HepG2 (cell line): ENCODE measurements around the gene PKLR. TPM values are rescaled to one million over a fixed set of nuclear protein-coding genes. Genes with fewer than 3 reads are reported as not detected.

Experiments
- SKI ChIP-seq: fragments of 450-650 bp; IDR thresholded peaks from one replicate; pipeline ENCODE4 v1.6.1; 2018; ENCODE audit warnings: mild to moderate bottlenecking; ENCODE audit not compliant: partially characterized antibody
- ZFP82 ChIP-seq: sonication (generic); formaldehyde crosslinking; IDR thresholded peaks from 2 replicates; pipeline ENCODE4 v1.5.1; 2020; ENCODE audit warnings: mild to moderate bottlenecking, missing genetic modification reagents, borderline replicate concordance
- ZHX1 ChIP-seq: sonication (generic); formaldehyde crosslinking; IDR thresholded peaks from 2 replicates; pipeline ENCODE4 v1.8.1; 2022; ENCODE audit warnings: low read depth, mild to moderate bottlenecking, missing genetic modification reagents
- ZNF121 ChIP-seq: sonication (generic); formaldehyde crosslinking; IDR thresholded peaks from 2 replicates; pipeline ENCODE4 v1.5.0; 2020; ENCODE audit warnings: mild to moderate bottlenecking, missing genetic modification reagents
- ZNF33A ChIP-seq: sonication (generic); formaldehyde crosslinking; IDR thresholded peaks from 2 replicates; pipeline ENCODE4 v1.5.1; 2020; ENCODE audit warnings: missing genetic modification reagents, mild to moderate bottlenecking, moderate library complexity, borderline replicate concordance
- ZNF713 ChIP-seq: sonication (generic); formaldehyde crosslinking; IDR thresholded peaks from 2 replicates; pipeline ENCODE4 v1.4.0; 2020; ENCODE audit warnings: mild to moderate bottlenecking, missing genetic modification reagents
- ZNF83 ChIP-seq: sonication (generic); formaldehyde crosslinking; IDR thresholded peaks from 2 replicates; pipeline ENCODE4 v1.4.0; 2020; ENCODE audit warnings: missing genetic modification reagents, mild to moderate bottlenecking, borderline replicate concordance
- polyA plus RNA-seq, 8 experiments: library from polyadenylated mRNA; depleted of rRNA in 3 of 8; stranded (reverse) in 7 of 8; unstranded in 1 of 8; fragments of >200 nt; fragmentation: Illumina TruSeq in 4 of 8; extraction: Trizol in 4 of 8; gene quantifications; 2 replicates each; pipeline versions ENCODE4 v1.2.1 to v1.2.3, GENCODE V29; 2011 to 2016; ENCODE audit warnings: low read depth in 4 of 8, missing spikeins in 1 of 8, mixed read lengths in 1 of 8; ENCODE audit not compliant: insufficient read depth in 1 of 8
- total RNA-seq, 5 experiments: library from RNA; depleted of rRNA; stranded (reverse); fragments of >200 nt; fragmentation: Illumina TruSeq; extraction: Trizol; gene quantifications; 2 replicates each; pipeline ENCODE4 v1.2.3, GENCODE V29; 2016; ENCODE audit warnings: low read depth in 1 of 5
- TF ChIP-seq, protein P1 (sequence below): sonication (generic); formaldehyde crosslinking; IDR thresholded peaks from 2 replicates; pipeline ENCODE4; 2020; ENCODE audit warnings: missing genetic modification reagents, mild to moderate bottlenecking, borderline replicate concordance
- TF ChIP-seq, protein P2 (sequence below): sonication (generic); formaldehyde crosslinking; IDR thresholded peaks from 2 replicates; pipeline ENCODE4 v1.8.0; 2022; ENCODE audit warnings: mild to moderate bottlenecking, missing genetic modification reagents, moderate library complexity
- TF ChIP-seq, protein P3 (sequence below): sonication (generic); formaldehyde crosslinking; IDR thresholded peaks from 2 replicates; pipeline ENCODE4 v1.5.0; 2020; ENCODE audit warnings: missing genetic modification reagents, mild to moderate bottlenecking, borderline replicate concordance

Gene PKLR
- total and polyA plus RNA-seq, 2 of the 13 experiments (the other 11 are each of a cell fraction or from before 2014, with no cell fraction given) = 10.3 to 29.3 TPM

DNA sequence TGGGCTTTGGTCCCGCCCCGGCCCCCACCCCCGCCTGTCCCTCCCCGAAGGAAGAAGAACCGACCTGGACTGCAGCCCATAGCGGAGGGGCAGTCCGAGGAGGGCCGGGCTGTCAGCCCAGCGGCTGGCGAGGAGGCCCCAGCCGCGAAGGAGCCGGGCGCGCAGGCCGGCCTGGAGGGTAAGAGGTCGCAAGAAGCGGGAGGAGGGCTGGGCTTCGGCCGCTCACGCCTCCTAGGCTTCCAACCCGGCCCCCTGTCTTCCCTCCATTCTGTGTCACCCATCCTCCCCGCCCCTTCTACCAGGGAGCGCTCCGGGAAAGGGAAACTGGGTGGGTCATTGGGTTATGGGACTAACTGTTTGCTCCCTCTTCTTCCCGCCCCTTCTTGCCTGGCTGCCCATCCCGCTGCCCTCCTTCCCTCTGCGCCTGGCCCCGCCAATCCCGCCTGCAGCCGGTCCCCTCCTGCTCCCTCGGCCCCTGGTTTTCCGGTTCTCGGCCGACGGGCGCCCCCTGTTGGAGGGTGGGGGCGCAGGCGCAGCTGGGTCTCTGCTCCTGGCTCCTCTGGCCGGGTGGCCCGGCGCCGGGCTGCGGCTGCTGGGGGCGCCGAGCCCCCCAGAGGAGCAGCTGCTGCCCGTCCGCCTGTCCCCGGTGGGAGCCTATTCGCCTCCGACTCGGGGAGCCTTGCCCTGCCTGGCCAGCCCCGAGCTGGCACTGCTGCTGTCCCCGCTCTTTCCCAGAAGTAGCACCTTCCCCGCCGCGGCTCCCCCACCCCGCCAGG is 21.9 kb upstream of the PKLR start (continued):
- TF ChIP-seq ZHX1 (CRISPR knock-in tag) (no peak), ZNF713 (CRISPR knock-in tag) (0 out of 2 replicates have a peak, but pooled peaks have one; percentile 50), SKI (peak; percentile 73), ZNF121 (no peak), ZNF33A (CRISPR knock-in tag) (no peak), ZFP82 (CRISPR knock-in tag) (no peak), ZNF83 (no peak)
- TF ChIP-seq, protein P1, sequence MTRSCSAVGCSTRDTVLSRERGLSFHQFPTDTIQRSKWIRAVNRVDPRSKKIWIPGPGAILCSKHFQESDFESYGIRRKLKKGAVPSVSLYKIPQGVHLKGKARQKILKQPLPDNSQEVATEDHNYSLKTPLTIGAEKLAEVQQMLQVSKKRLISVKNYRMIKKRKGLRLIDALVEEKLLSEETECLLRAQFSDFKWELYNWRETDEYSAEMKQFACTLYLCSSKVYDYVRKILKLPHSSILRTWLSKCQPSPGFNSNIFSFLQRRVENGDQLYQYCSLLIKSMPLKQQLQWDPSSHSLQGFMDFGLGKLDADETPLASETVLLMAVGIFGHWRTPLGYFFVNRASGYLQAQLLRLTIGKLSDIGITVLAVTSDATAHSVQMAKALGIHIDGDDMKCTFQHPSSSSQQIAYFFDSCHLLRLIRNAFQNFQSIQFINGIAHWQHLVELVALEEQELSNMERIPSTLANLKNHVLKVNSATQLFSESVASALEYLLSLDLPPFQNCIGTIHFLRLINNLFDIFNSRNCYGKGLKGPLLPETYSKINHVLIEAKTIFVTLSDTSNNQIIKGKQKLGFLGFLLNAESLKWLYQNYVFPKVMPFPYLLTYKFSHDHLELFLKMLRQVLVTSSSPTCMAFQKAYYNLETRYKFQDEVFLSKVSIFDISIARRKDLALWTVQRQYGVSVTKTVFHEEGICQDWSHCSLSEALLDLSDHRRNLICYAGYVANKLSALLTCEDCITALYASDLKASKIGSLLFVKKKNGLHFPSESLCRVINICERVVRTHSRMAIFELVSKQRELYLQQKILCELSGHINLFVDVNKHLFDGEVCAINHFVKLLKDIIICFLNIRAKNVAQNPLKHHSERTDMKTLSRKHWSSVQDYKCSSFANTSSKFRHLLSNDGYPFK = no peak
- TF ChIP-seq, protein P2, sequence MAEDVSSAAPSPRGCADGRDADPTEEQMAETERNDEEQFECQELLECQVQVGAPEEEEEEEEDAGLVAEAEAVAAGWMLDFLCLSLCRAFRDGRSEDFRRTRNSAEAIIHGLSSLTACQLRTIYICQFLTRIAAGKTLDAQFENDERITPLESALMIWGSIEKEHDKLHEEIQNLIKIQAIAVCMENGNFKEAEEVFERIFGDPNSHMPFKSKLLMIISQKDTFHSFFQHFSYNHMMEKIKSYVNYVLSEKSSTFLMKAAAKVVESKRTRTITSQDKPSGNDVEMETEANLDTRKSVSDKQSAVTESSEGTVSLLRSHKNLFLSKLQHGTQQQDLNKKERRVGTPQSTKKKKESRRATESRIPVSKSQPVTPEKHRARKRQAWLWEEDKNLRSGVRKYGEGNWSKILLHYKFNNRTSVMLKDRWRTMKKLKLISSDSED = no peak
- TF ChIP-seq, protein P3, sequence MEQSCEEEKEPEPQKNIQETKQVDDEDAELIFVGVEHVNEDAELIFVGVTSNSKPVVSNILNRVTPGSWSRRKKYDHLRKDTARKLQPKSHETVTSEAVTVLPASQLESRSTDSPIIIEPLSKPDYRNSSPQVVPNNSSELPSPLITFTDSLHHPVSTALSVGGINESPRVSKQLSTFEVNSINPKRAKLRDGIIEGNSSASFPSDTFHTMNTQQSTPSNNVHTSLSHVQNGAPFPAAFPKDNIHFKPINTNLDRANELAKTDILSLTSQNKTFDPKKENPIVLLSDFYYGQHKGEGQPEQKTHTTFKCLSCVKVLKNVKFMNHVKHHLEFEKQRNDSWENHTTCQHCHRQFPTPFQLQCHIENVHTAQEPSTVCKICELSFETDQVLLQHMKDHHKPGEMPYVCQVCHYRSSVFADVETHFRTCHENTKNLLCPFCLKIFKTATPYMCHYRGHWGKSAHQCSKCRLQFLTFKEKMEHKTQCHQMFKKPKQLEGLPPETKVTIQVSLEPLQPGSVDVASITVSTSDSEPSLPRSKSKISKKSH (CRISPR knock-in tag) = no peak; the same call in 1 of the 2 replicates
